PFSK-1 (cell line): ENCODE data around the gene GSG1L.

ENCODE experiments used
- FOXP2 ChIP-seq: optimal IDR thresholded peaks from 2 replicates; pipeline ENCODE3; 2011; ENCODE audit warnings: borderline replicate concordance, control low read depth, inconsistent platforms; ENCODE audit not compliant: insufficient read depth; ENCODE audit errors: extremely low read length, extremely low read depth
- POLR2AphosphoS5 ChIP-seq: IDR thresholded peaks from 2 replicates; pipeline ENCODE4 v1.6.1; 2012; ENCODE audit warnings: low read depth, mild to moderate bottlenecking, control low read depth, low read length, moderate library complexity
- REST ChIP-seq, 2 experiments: IDR thresholded peaks; 2 replicates each; pipeline versions ENCODE4 v1.6.1 to v1.8.0; 2011 to 2012; ENCODE audit warnings: low read depth in 2 of 2, low read length in 2 of 2, control low read depth in 1 of 2, inconsistent platforms in 1 of 2, mild to moderate bottlenecking in 1 of 2, moderate library complexity in 1 of 2; ENCODE audit not compliant: insufficient read depth in 1 of 2
- SIN3A ChIP-seq: IDR thresholded peaks from 2 replicates; pipeline ENCODE4 v1.6.1; 2012; ENCODE audit warnings: mild to moderate bottlenecking, low read length, moderate library complexity, borderline replicate concordance; ENCODE audit not compliant: insufficient read depth
- TAF1 ChIP-seq: IDR thresholded peaks from 2 replicates; pipeline ENCODE4 v1.6.1; 2012; ENCODE audit warnings: low read length, control low read depth, borderline replicate concordance; ENCODE audit not compliant: insufficient read depth

Gene GSG1L

DNA sequence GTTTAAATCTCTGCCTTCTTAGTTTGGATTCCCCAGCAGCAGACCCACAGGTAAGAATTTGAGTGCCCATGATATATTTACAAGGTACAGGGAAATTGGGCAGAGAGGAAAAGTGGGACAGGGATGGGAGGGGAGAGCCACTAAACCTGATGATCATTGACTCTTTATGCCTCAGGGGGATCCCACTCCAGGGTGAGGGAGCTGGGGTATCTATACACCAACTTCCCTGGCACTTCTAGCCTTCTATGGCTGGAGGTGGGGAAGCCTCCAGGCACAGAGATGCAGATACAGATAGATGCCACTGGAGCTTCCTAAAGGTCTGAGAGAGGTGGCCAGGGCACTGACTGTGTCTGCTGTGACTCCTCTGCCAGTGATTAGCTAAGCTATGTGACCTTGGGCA is 257.1 kb downstream of the GSG1L start:
- TF ChIP-seq POLR2AphosphoS5: no peak
- TF ChIP-seq FOXP2: no peak
- no peak for TF ChIP-seq SIN3A
- TF ChIP-seq TAF1: no peak
- TF ChIP-seq REST (IDR thresholded peaks at IDR 0.05; ENCODE audit: insufficient read depth in 1 of 2, low read depth in 2 of 2, low read length in 2 of 2): no peak

DNA sequence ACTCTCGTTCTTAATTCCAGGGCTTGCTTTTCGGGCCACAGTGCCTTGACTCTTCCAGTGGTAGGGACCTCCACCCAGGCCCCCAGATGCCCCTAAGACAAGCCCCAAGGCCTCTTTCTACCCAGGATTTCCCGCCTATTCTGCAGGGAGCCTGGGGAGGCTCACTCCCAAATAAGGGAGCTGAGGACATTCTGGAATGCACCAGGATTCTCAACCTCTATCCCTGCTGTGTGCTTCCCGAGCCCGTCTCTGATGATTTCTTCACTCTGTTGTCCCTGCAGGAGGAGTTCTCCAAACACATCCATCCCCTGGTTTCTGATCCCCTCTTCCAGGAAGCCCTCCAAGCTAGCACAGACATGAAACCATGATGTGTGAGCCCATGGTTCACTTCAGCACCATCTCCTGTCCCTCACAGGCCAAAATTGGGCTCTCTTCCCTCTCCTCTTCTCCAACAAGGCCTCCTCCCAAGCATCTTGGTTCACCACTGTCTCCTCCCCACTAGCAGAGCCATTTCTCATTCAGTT is 257.6 kb downstream of the GSG1L start:
- TF ChIP-seq FOXP2 (no peak), SIN3A (no peak), REST (IDR thresholded peaks at IDR 0.05; ENCODE audit: insufficient read depth in 1 of 2, low read depth in 2 of 2, low read length in 2 of 2) (no peak), POLR2AphosphoS5 (no peak), TAF1 (no peak)

GRCh38 chr16:27803775-27804549 is 259.6 kb downstream of the GSG1L start:
- no peak for TF ChIP-seq POLR2AphosphoS5
- no peak for TF ChIP-seq SIN3A
- no peak for TF ChIP-seq REST (IDR thresholded peaks at IDR 0.05; ENCODE audit: insufficient read depth in 1 of 2, low read depth in 2 of 2, low read length in 2 of 2)
- TF ChIP-seq TAF1: no peak
- no peak for TF ChIP-seq FOXP2

- TF ChIP-seq REST (IDR thresholded peaks at IDR 0.05; ENCODE audit: insufficient read depth in 1 of 2, low read depth in 2 of 2, low read length in 2 of 2): no peak
- no peak for TF ChIP-seq SIN3A
- TF ChIP-seq FOXP2: no peak
- no peak for TF ChIP-seq TAF1
- TF ChIP-seq POLR2AphosphoS5: no peak
These were observed 260.7 kb downstream of the GSG1L start for GRCh38 chr16:27802664-27803439.
